H9 (cell line): ENCODE data around the gene SDR39U1. TPM values are rescaled to one million over a fixed set of nuclear protein-coding genes. Genes with fewer than 3 reads are reported as not detected.

Experiments
- DNase-seq: peaks from one replicate; pipeline ENCODE4 v3.0.0-alpha.2; 2017
- H2AFZ ChIP-seq: one replicate; pipeline ENCODE4 v1.6.1; 2013; ENCODE audit warnings: mild to moderate bottlenecking, low read length, control low read depth, moderate library complexity
- H2AK5ac ChIP-seq: 2 replicates; pipeline ENCODE4 v1.6.1; 2013; ENCODE audit warnings: low read length, control low read depth, mixed read lengths; ENCODE audit not compliant: insufficient read length
- H2BK120ac ChIP-seq: one replicate; pipeline ENCODE4 v1.6.1; 2013; ENCODE audit warnings: low read depth, mild to moderate bottlenecking, low read length, control low read depth, inconsistent platforms; ENCODE audit not compliant: poor library complexity, severe bottlenecking
- H2BK12ac ChIP-seq: 2 replicates; pipeline ENCODE4 v1.6.1; 2013; ENCODE audit warnings: low read length, control low read depth, mixed read lengths, low read depth; ENCODE audit not compliant: insufficient read length
- H2BK15ac ChIP-seq: 2 replicates; pipeline ENCODE4 v1.6.1; 2013; ENCODE audit warnings: low read depth, low read length, control low read depth
- H2BK20ac ChIP-seq: one replicate; pipeline ENCODE4 v1.6.1; 2013; ENCODE audit warnings: low read depth, mild to moderate bottlenecking, low read length, control low read depth, inconsistent platforms; ENCODE audit not compliant: poor library complexity, severe bottlenecking
- H2BK5ac ChIP-seq: 2 replicates; pipeline ENCODE4 v1.6.1; 2013; ENCODE audit warnings: low read length, control low read depth, mixed read lengths; ENCODE audit not compliant: insufficient read length
- H3K14ac ChIP-seq: 2 replicates; pipeline ENCODE4 v1.6.1; 2013; ENCODE audit warnings: low read length, control low read depth; ENCODE audit not compliant: insufficient read depth
- H3K18ac ChIP-seq: 2 replicates; pipeline ENCODE4 v1.6.1; 2013; ENCODE audit warnings: low read depth, mild to moderate bottlenecking, mixed read lengths, low read length, control low read depth; ENCODE audit not compliant: insufficient read length
- H3K23ac ChIP-seq: 2 replicates; pipeline ENCODE4 v1.6.1; 2013; ENCODE audit warnings: low read length, control low read depth, mixed read lengths, low read depth; ENCODE audit not compliant: insufficient read length
- H3K23me2 ChIP-seq: 2 replicates; pipeline ENCODE4 v1.6.1; 2013; ENCODE audit warnings: low read depth, mild to moderate bottlenecking, mixed read lengths, low read length, control low read depth; ENCODE audit not compliant: insufficient read length, poor library complexity, severe bottlenecking
- H3K27ac ChIP-seq: 2 replicates; pipeline ENCODE4 v1.5.1; 2013; ENCODE audit warnings: low read length, control low read depth, mixed read lengths, low read depth; ENCODE audit not compliant: insufficient read length
- H3K27me3 ChIP-seq: 2 replicates; pipeline ENCODE4 v1.6.1; 2013; ENCODE audit warnings: low read length, control low read depth, inconsistent platforms; ENCODE audit not compliant: insufficient read depth
- H3K4ac ChIP-seq: 2 replicates; pipeline ENCODE4 v1.6.1; 2013; ENCODE audit warnings: low read depth, mild to moderate bottlenecking, control low read depth, inconsistent platforms, low read length, moderate library complexity
- H3K4me1 ChIP-seq: 2 replicates; pipeline ENCODE4 v1.6.1; 2013; ENCODE audit warnings: low read length, control low read depth, inconsistent platforms; ENCODE audit not compliant: insufficient read depth
- H3K4me2 ChIP-seq: 2 replicates; pipeline ENCODE4 v1.6.1; 2013; ENCODE audit warnings: low read length, control low read depth, mixed read lengths; ENCODE audit not compliant: insufficient read length, insufficient read depth
- H3K56ac ChIP-seq: 2 replicates; pipeline ENCODE4 v1.6.1; 2013; ENCODE audit warnings: low read depth, mild to moderate bottlenecking, mixed read lengths, low read length, control low read depth; ENCODE audit not compliant: insufficient read length
- H3K79me1 ChIP-seq: 2 replicates; pipeline ENCODE4 v1.6.1; 2013; ENCODE audit warnings: low read depth, mild to moderate bottlenecking, moderate library complexity, low read length, control low read depth, inconsistent platforms; ENCODE audit not compliant: insufficient read depth, poor library complexity, severe bottlenecking
- H3K79me2 ChIP-seq: 2 replicates; pipeline ENCODE4 v1.6.1; 2013; ENCODE audit warnings: low read length, control low read depth, inconsistent platforms; ENCODE audit not compliant: insufficient read depth
- H3K9ac ChIP-seq: 2 replicates; pipeline ENCODE4 v1.6.1; 2013; ENCODE audit warnings: low read length, control low read depth, mixed read lengths; ENCODE audit not compliant: insufficient read length; ENCODE audit errors: extremely low read depth
- H3K9me3 ChIP-seq: one replicate; pipeline ENCODE4 v1.6.1; 2013; ENCODE audit warnings: low read depth, low read length, inconsistent platforms; ENCODE audit not compliant: control insufficient read depth
- H3T11ph ChIP-seq: one replicate; pipeline ENCODE4 v1.6.1; 2013; ENCODE audit warnings: mild to moderate bottlenecking, low read length, control low read depth, inconsistent platforms
- H4K20me1 ChIP-seq: one replicate; pipeline ENCODE4 v1.6.1; 2013; ENCODE audit not compliant: control insufficient read depth, insufficient read length, insufficient read depth
- H4K5ac ChIP-seq: 2 replicates; pipeline ENCODE4 v1.6.1; 2013; ENCODE audit warnings: low read depth, mild to moderate bottlenecking, mixed read lengths, low read length, control low read depth; ENCODE audit not compliant: insufficient read length
- H4K8ac ChIP-seq: replicated peaks from 2 replicates; pipeline ENCODE4 v1.6.1; 2013; ENCODE audit warnings: low read length, control low read depth, mixed read lengths, low read depth; ENCODE audit not compliant: insufficient read length
- H4K91ac ChIP-seq: 2 replicates; pipeline ENCODE4 v1.6.1; 2013; ENCODE audit warnings: low read depth, mild to moderate bottlenecking, moderate library complexity, mixed read lengths, low read length, control low read depth; ENCODE audit not compliant: insufficient read length
- H3K27ac Mint-ChIP-seq, 3 experiments: 2 replicates in 2 of 3; 3 replicates in 1 of 3; pipeline ENCODE4 v1.8.0; 2020 to 2021; ENCODE audit warnings: mixed read lengths in 3 of 3, mild to moderate bottlenecking in 1 of 3, moderate library complexity in 1 of 3
- H3K27me3 Mint-ChIP-seq: 2 replicates; pipeline ENCODE4 v1.8.0; 2021; ENCODE audit warnings: low read depth, mild to moderate bottlenecking, moderate library complexity, mixed read lengths
- H3K36me3 Mint-ChIP-seq, 3 experiments: 2 replicates in 2 of 3; 3 replicates in 1 of 3; pipeline ENCODE4 v1.8.0; 2020 to 2021; ENCODE audit warnings: low read depth in 3 of 3, mixed read lengths in 3 of 3; ENCODE audit not compliant: insufficient read depth in 1 of 3
- H3K4me1 Mint-ChIP-seq, 2 experiments: 2 replicates each; pipeline ENCODE4 v1.8.0; 2020; ENCODE audit warnings: mixed read lengths in 2 of 2
- H3K4me3 Mint-ChIP-seq, 2 experiments: 2 replicates in 1 of 2; 3 replicates in 1 of 2; pipeline ENCODE4 v1.8.0; 2020 to 2021; ENCODE audit warnings: mild to moderate bottlenecking in 2 of 2, mixed read lengths in 2 of 2, moderate library complexity in 1 of 2
- H3K9me3 Mint-ChIP-seq, 2 experiments: 2 replicates in 1 of 2; 3 replicates in 1 of 2; pipeline ENCODE4 v1.8.0; 2020; ENCODE audit warnings: mild to moderate bottlenecking in 2 of 2, mixed read lengths in 2 of 2, moderate library complexity in 1 of 2
- CTCF ChIP-seq: fragments of 200-600 bp; sonication (generic); conservative IDR thresholded peaks from 3 replicates; pipeline ENCODE4 v1.8.0; 2021; ENCODE audit warnings: antibody characterized with exemption, mild to moderate bottlenecking
- WGBS: extraction: QIAGEN DNeasy Blood & Tissue Kit; methylation state at CpG from one replicate; pipeline ENCODE4 v1.1.7; 2013; ENCODE audit warnings: missing lambda C conversion rate, low lambda C conversion rate, mixed read lengths; ENCODE audit not compliant: insufficient read length; ENCODE audit errors: extremely low coverage; 5-methylcytosine and 5-hydroxymethylcytosine counted together
- total RNA-seq: library from RNA; stranded (reverse); gene quantifications from 2 replicates; pipeline ENCODE4 v1.2.1, GENCODE V29; 2021

The SDR39U1 gene
- total RNA-seq, 1 experiment from 2014 or later, result 56.2 TPM

- H2AK5ac ChIP-seq, result no peak overlapping the region
- no peak overlapping the region for H2AFZ ChIP-seq
- H3K18ac ChIP-seq, result no peak overlapping the region
- Mint-ChIP-seq H3K36me3 (peaks cover 0 to 31% (median 27%) of the 10 kb centered on the region in 3 experiments; a peak in 6 of 7 replicates), H3K4me3 (no peak overlapping the region), H3K4me1 (peaks cover 21 to 24% of the 10 kb centered on the region in 2 experiments), H3K9me3 (no peaks in the 10 kb centered on the region), H3K27me3 (peaks cover 5% of the 10 kb centered on the region), H3K27ac (no peak overlapping the region)
- H3K9ac ChIP-seq, result no peak overlapping the region
- no peak overlapping the region for H3T11ph ChIP-seq
- H2BK12ac ChIP-seq, result no peak overlapping the region
- TF ChIP-seq CTCF, result no peak
- peaks cover 3% of the 10 kb centered on the region; the same call in 1 of the 2 replicates for H3K4me1 ChIP-seq
- H3K27ac ChIP-seq, result no peak overlapping the region
- H3K79me1 ChIP-seq, result no peaks in the 10 kb centered on the region
- no peak overlapping the region for H3K4me2 ChIP-seq
- H4K5ac ChIP-seq, result no peak overlapping the region
- H2BK120ac ChIP-seq, result no peak overlapping the region
- H4K8ac ChIP-seq, result no peak overlapping the region
- no peaks in the 10 kb centered on the region for H3K27me3 ChIP-seq
- peaks cover 2% of the 10 kb centered on the region for H4K20me1 ChIP-seq
- H3K4ac ChIP-seq, result no peak overlapping the region
- no peak overlapping the region for H2BK5ac ChIP-seq
- H3K23ac ChIP-seq, result no peak overlapping the region
- no peaks in the 10 kb centered on the region for H3K79me2 ChIP-seq
- H3K56ac ChIP-seq, result no peak overlapping the region
- DNase-seq, result no peak
- no peaks in the 10 kb centered on the region for H3K9me3 ChIP-seq
- H4K91ac ChIP-seq, result no peak overlapping the region
- no CpG with 5 or more reads among the region's 24 CpGs for whole genome bisulfite sequencing
- H3K14ac ChIP-seq, result no peak overlapping the region
- no peak overlapping the region for H2BK15ac ChIP-seq
- H3K23me2 ChIP-seq, result peaks cover 7% of the 10 kb centered on the region
- no peak overlapping the region for H2BK20ac ChIP-seq
These were observed 10.1 kb downstream of the SDR39U1 start for GRCh38 chr14:24432259-24433131.
